Lower leg skin (tissue), 3 donors: ENCODE results near the gene NKD1.

Experiments used
- POLR2A ChIP-seq, 2 donors: fragments of 450-650 bp; IDR thresholded peaks; one replicate each; pipeline ENCODE4 v1.6.1; 2016 to 2017; ENCODE audit warnings: antibody characterized with exemption in 2 of 2, mild to moderate bottlenecking in 1 of 2, moderate library complexity in 1 of 2
- TF ChIP-seq, protein P1 (sequence below), 3 donors: fragments of 450-650 bp; IDR thresholded peaks; one replicate each; pipeline ENCODE4 v1.5.1; 2016; ENCODE audit warnings: antibody characterized with exemption in 3 of 3, mild to moderate bottlenecking in 3 of 3, moderate library complexity in 2 of 3

DNA sequence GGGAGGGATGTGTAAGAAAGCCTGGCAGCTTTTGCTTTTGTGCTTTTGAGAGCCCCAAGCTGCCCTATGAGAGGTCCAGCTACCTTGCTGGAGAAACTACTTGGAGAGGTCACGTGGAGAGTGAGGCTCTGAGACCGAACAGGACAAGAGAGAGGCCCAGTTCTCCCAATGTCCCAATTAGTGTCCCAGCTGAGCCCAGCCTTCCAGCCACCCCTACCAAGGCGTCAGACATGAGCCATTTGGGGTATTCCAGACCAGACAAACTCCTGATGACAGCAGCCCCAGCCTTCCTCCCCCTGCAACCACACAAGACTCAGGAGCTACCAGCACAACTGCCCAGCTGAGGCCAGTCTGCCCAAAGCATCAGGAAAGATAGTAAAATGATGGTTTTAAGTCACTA is 35.0 kb downstream of the NKD1 start:
- TF ChIP-seq, protein P1, sequence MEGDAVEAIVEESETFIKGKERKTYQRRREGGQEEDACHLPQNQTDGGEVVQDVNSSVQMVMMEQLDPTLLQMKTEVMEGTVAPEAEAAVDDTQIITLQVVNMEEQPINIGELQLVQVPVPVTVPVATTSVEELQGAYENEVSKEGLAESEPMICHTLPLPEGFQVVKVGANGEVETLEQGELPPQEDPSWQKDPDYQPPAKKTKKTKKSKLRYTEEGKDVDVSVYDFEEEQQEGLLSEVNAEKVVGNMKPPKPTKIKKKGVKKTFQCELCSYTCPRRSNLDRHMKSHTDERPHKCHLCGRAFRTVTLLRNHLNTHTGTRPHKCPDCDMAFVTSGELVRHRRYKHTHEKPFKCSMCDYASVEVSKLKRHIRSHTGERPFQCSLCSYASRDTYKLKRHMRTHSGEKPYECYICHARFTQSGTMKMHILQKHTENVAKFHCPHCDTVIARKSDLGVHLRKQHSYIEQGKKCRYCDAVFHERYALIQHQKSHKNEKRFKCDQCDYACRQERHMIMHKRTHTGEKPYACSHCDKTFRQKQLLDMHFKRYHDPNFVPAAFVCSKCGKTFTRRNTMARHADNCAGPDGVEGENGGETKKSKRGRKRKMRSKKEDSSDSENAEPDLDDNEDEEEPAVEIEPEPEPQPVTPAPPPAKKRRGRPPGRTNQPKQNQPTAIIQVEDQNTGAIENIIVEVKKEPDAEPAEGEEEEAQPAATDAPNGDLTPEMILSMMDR (IDR thresholded peaks at IDR 0.05) = no peak
- no peak for TF ChIP-seq POLR2A (IDR thresholded peaks at IDR 0.05)
